GM19467 (cell line): ENCODE measurements around the gene PAK1IP1.
"Not testable (repeated sequence)": the region's sequence is repeated elsewhere in the genome, so short reads cannot be mapped to it uniquely, and the experiment has no call there.

Experiments used
- ATAC-seq: cut with Tn5 transposase; IDR thresholded peaks from one replicate; pipeline ENCODE4 v1.9.1; 2021; ENCODE audit warnings: mild to moderate bottlenecking, moderate library complexity; ENCODE audit not compliant: unreplicated experiment

Gene PAK1IP1

GRCh38 chr6:10740061-10740460 is 45.3 kb downstream of the PAK1IP1 start:
- ATAC-seq: no peak

GRCh38 chr6:10741643-10742042 is 46.9 kb downstream of the PAK1IP1 start:
- ATAC-seq: not testable (repeated sequence)

- no peak for ATAC-seq
Measured at GRCh38 chr6:10742251-10742650, 47.5 kb downstream of the PAK1IP1 start.

- ATAC-seq: no peak
Measured at GRCh38 chr6:10743515-10743914, 48.7 kb downstream of the PAK1IP1 start.

- ATAC-seq: no peak
Measured at GRCh38 chr6:10745116-10745515, 50.3 kb downstream of the PAK1IP1 start.

- ATAC-seq: no peak
Measured at GRCh38 chr6:10746915-10747250, 52.1 kb downstream of the PAK1IP1 start.

GRCh38 chr6:10747251-10747972 is 52.6 kb downstream of the PAK1IP1 start, which contains the start of gene TMEM14B:
TSS of gene TMEM14B (plus strand) at chr6:10747805. CDS start at chr6:10749246, 1,441 bp downstream.
- ATAC-seq: peak; percentile 91

- ATAC-seq: no peak
Measured at GRCh38 chr6:10749734-10750133, 55.0 kb downstream of the PAK1IP1 start.

GRCh38 chr6:10750568-10750967 is 55.8 kb downstream of the PAK1IP1 start:
- not testable (repeated sequence) for ATAC-seq

- not testable (repeated sequence) for ATAC-seq
Measured at GRCh38 chr6:10751757-10752156, 57.0 kb downstream of the PAK1IP1 start.

GRCh38 chr6:10756085-10756484 is 61.3 kb downstream of the PAK1IP1 start:
- ATAC-seq: no peak
